Lung microvascular endothelial cell (primary cell): ENCODE measurements around the gene LASP1. TPM values are rescaled to one million over a fixed set of nuclear protein-coding genes. Genes with fewer than 3 reads are reported as not detected.

ENCODE experiments used
- total RNA-seq: library from RNA; depleted of rRNA; stranded (reverse); fragments of >200 nt; gene quantifications from 2 replicates; pipeline ENCODE4 v1.2.1, GENCODE V29; 2014

Gene LASP1
- total RNA-seq, 1 donor from 2014 or later, result 50.8 TPM

Other genes with a start within 250 kb of the LASP1 start
- 0.40 and 0.87 TPM in 2 replicates for gene EPOP, start 195.1 kb upstream of the LASP1 start, total RNA-seq
- 12.0 and 17.3 TPM in 2 replicates for gene MLLT6, start 164.8 kb upstream of the LASP1 start, total RNA-seq
- 3.5 and 3.6 TPM in 2 replicates for gene CISD3, start 139.7 kb upstream of the LASP1 start, total RNA-seq
- 3.7 and 3.8 TPM in 2 replicates for gene PCGF2, start 121.7 kb upstream of the LASP1 start, total RNA-seq
- gene PSMB3, start 117.3 kb upstream of the LASP1 start, total RNA-seq, result 354 and 411 TPM in 2 replicates
- gene PIP4K2B, start 70.5 kb upstream of the LASP1 start, total RNA-seq, result 23.1 and 36.7 TPM in 2 replicates
- 6.1 and 7.5 TPM in 2 replicates for gene CWC25, start 44.7 kb upstream of the LASP1 start, total RNA-seq
- gene RPL23, start 16.3 kb upstream of the LASP1 start, total RNA-seq, result 1,108 and 1,906 TPM in 2 replicates
- not detected in 2 replicates for gene FBXO47, start 97.3 kb downstream of the LASP1 start, total RNA-seq